SU-DHL-6 (cell line): ENCODE results near the gene ITPR1.

Source experiments
- H2AFZ ChIP-seq: fragments of 200-600 bp; sonication (generic); 2 replicates; pipeline ENCODE4 v1.6.1; 2014; ENCODE audit warnings: low read depth, mild to moderate bottlenecking, moderate library complexity, mixed read lengths, antibody characterized with exemption, low read length; ENCODE audit not compliant: severe bottlenecking
- H3F3A ChIP-seq: fragments of 200-600 bp; shearing (Covaris generic); 2 replicates; pipeline ENCODE4 v1.6.0; 2016; ENCODE audit warnings: antibody characterized with exemption, mild to moderate bottlenecking; ENCODE audit not compliant: insufficient read depth
- H3K27ac ChIP-seq: fragments of 200-600 bp; sonication (generic); 2 replicates; pipeline ENCODE4 v1.5.1; 2016; ENCODE audit warnings: low read depth, mild to moderate bottlenecking, low read length, moderate library complexity, mixed read lengths
- H3K27me3 ChIP-seq: fragments of 200-600 bp; sonication (generic), shearing (Covaris generic); 2 replicates; pipeline ENCODE4 v1.6.0; 2014; ENCODE audit warnings: mild to moderate bottlenecking, low read length
- H3K36me3 ChIP-seq: fragments of 200-600 bp; sonication (generic); 2 replicates; pipeline ENCODE4 v1.6.1; 2014; ENCODE audit warnings: mild to moderate bottlenecking, low read length, mixed read lengths
- H3K4me2 ChIP-seq: fragments of 300-600, 200-600 bp; shearing (Covaris generic), sonication (generic); 2 replicates; pipeline ENCODE4 v1.6.0; 2014; ENCODE audit warnings: low read length, low read depth, mild to moderate bottlenecking; ENCODE audit not compliant: poor library complexity, severe bottlenecking
- H3K4me3 ChIP-seq: fragments of 200-600 bp; sonication (generic); 2 replicates; pipeline ENCODE4 v1.5.1; 2014; ENCODE audit warnings: antibody characterized with exemption, low read length, mild to moderate bottlenecking, mixed read lengths; ENCODE audit not compliant: insufficient read depth, poor library complexity, severe bottlenecking
- H3K79me2 ChIP-seq: fragments of 200-600 bp; sonication (generic); 2 replicates; pipeline ENCODE4 v1.6.1; 2014; ENCODE audit warnings: mild to moderate bottlenecking, low read length, moderate library complexity; ENCODE audit not compliant: insufficient read depth
- H3K9ac ChIP-seq: fragments of 200-600 bp; sonication (generic); 2 replicates; pipeline ENCODE4 v1.7.0; 2014; ENCODE audit warnings: mild to moderate bottlenecking, low read length
- H3K9me2 ChIP-seq: fragments of 200-600 bp; sonication (generic); replicated peaks from 2 replicates; pipeline ENCODE4 v1.6.1; 2014; ENCODE audit warnings: low read length; ENCODE audit not compliant: insufficient read depth
- H3K9me3 ChIP-seq: fragments of 200-600 bp; sonication (generic); 2 replicates; pipeline ENCODE4 v1.6.1; 2014; ENCODE audit warnings: low read length, mixed read lengths; ENCODE audit not compliant: insufficient read depth
- H4K20me1 ChIP-seq: fragments of 200-600 bp; sonication (generic); 2 replicates; pipeline ENCODE4 v1.6.1; 2014; ENCODE audit warnings: low read depth, mild to moderate bottlenecking, antibody characterized with exemption, low read length, moderate library complexity, mixed read lengths
- EZH2phosphoT487 ChIP-seq: fragments of 200-600 bp; sonication (generic), shearing (Covaris generic); conservative IDR thresholded peaks from 2 replicates; pipeline ENCODE4 v1.6.1; 2018; ENCODE audit warnings: mild to moderate bottlenecking, antibody characterized with exemption, low read length, moderate library complexity, mixed read lengths
- TF ChIP-seq, protein P1 (sequence below): fragments of 200-600 bp; sonication (generic); IDR thresholded peaks from one replicate; pipeline ENCODE4 v1.5.1; 2017; ENCODE audit warnings: antibody characterized with exemption, mild to moderate bottlenecking, low read length, moderate library complexity; ENCODE audit not compliant: insufficient read depth, poor library complexity, severe bottlenecking

ITPR1 gene

DNA sequence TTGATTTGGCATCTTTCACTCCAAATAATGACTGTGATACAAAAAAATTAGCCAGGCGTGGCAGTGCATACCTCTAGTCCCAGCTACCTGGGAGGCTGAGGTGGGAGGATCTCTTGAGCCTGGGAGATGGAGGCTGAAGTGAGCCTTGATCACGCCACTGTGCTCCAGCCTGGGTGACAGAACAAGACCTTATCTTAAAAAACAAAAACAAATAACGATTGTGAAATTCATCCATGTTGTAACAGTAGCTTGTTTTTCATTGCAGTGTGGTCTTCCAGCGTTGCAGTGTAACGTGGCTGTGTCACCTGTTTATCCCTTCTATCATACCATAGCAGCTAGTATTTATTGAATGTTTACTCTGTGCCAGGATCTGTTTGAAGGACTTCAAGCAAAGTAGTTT is 120.9 kb downstream of the ITPR1 start:
- no peaks in the 10 kb centered on the region for H3F3A ChIP-seq
- H2AFZ ChIP-seq, result no peak overlapping the region
- TF ChIP-seq, protein P1, sequence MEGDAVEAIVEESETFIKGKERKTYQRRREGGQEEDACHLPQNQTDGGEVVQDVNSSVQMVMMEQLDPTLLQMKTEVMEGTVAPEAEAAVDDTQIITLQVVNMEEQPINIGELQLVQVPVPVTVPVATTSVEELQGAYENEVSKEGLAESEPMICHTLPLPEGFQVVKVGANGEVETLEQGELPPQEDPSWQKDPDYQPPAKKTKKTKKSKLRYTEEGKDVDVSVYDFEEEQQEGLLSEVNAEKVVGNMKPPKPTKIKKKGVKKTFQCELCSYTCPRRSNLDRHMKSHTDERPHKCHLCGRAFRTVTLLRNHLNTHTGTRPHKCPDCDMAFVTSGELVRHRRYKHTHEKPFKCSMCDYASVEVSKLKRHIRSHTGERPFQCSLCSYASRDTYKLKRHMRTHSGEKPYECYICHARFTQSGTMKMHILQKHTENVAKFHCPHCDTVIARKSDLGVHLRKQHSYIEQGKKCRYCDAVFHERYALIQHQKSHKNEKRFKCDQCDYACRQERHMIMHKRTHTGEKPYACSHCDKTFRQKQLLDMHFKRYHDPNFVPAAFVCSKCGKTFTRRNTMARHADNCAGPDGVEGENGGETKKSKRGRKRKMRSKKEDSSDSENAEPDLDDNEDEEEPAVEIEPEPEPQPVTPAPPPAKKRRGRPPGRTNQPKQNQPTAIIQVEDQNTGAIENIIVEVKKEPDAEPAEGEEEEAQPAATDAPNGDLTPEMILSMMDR, result no peak
- TF ChIP-seq EZH2phosphoT487, result no peak
- H3K9me3 ChIP-seq, result no peaks in the 10 kb centered on the region
- H3K4me3 ChIP-seq, result no peak overlapping the region
- H3K79me2 ChIP-seq, result no peaks in the 10 kb centered on the region
- no peak overlapping the region for H3K4me2 ChIP-seq
- H3K27me3 ChIP-seq, result no peaks in the 10 kb centered on the region
- H3K9me2 ChIP-seq, result no peaks in the 10 kb centered on the region
- no peak overlapping the region for H3K27ac ChIP-seq
- H3K9ac ChIP-seq, result no peak overlapping the region
- no peaks in the 10 kb centered on the region for H4K20me1 ChIP-seq
- no peaks in the 10 kb centered on the region for H3K36me3 ChIP-seq

DNA sequence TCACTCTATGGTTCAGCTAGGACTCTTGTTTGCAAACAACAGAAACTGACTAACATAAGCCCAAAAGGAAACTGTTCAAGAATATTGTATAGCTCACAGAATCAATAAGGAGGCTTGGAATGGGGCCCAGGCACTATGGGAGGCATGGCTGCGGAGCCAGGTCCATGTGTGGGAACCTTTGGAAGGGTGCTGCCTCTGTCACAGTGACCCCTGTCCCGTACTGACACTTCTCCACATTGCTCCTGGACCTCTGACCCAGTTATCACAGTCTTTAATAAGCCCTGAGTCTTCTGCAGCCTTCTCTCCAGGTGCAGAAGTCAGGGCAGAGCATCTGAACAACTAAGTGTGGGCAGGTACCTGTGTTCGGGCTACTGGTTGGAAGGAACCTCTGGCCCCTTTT is 121.8 kb downstream of the ITPR1 start:
- Histone ChIP-seq H3K4me3 (no peak overlapping the region), H3K36me3 (no peaks in the 10 kb centered on the region), H3K4me2 (no peak overlapping the region), H4K20me1 (no peaks in the 10 kb centered on the region), H3K9me2 (no peaks in the 10 kb centered on the region), H3K9me3 (no peaks in the 10 kb centered on the region), H3K79me2 (no peaks in the 10 kb centered on the region), H3F3A (no peaks in the 10 kb centered on the region), H3K9ac (no peak overlapping the region), H2AFZ (no peak overlapping the region), H3K27me3 (no peaks in the 10 kb centered on the region), H3K27ac (no peak overlapping the region)
- TF ChIP-seq EZH2phosphoT487, result no peak
- TF ChIP-seq, protein P1, result no peak

DNA sequence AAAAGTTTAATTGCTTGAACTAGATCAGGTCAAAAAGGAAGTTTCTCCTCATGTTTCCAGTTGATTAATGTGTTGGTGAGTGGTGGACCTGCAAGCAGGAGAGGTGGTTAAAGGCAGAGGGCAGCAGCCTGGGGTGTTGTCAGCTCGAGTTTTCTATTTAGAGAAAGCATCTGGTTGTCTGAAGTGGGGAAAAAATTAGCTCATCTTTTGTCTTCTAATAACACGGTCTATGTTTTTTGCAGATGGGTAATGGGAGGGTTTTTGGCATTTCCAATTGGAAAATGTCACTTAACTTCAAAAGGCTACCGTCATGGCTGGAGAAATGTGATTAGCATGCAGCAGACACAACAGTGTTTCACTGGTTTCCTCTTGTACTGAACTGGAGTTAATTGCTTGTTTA is 122.6 kb downstream of the ITPR1 start:
- Histone ChIP-seq H3F3A (no peaks in the 10 kb centered on the region), H3K9me3 (no peaks in the 10 kb centered on the region), H3K9ac (no peak overlapping the region), H3K9me2 (no peaks in the 10 kb centered on the region), H3K4me2 (no peak overlapping the region), H4K20me1 (no peaks in the 10 kb centered on the region), H3K4me3 (no peak overlapping the region), H3K27me3 (no peaks in the 10 kb centered on the region), H2AFZ (no peak overlapping the region), H3K36me3 (no peaks in the 10 kb centered on the region), H3K27ac (no peak overlapping the region), H3K79me2 (no peaks in the 10 kb centered on the region)
- TF ChIP-seq, protein P1, result no peak
- no peak for TF ChIP-seq EZH2phosphoT487
